Measurements from ENCODE around the gene FGD6.

GRCh38 chr12:95037906-95038305 is 179.4 kb downstream of the FGD6 start:
- TF ChIP-seq CTCF (IDR thresholded peaks at IDR 0.05): no peak
- TF ChIP-seq POLR2AphosphoS5 (IDR thresholded peaks at IDR 0.05): no peak
- TF ChIP-seq POLR2A (IDR thresholded peaks at IDR 0.05): no peak

All from breast epithelium (tissue), 3 donors.